HFF-Myc (cell line): Measurements from ENCODE around the gene PYHIN1.

ENCODE experiments used
- DNase-seq: peaks from one replicate; pipeline ENCODE4 v3.0.0-alpha.2; 2011; ENCODE audit warnings: low read depth; ENCODE audit errors: extremely low read depth
- H3K4me3 ChIP-seq: replicated peaks from 2 replicates; pipeline ENCODE4 v1.5.1; 2011; ENCODE audit warnings: low read depth, mild to moderate bottlenecking, control low read depth, low read length
- CTCF ChIP-seq: IDR thresholded peaks from 2 replicates; pipeline ENCODE4 v1.5.1; 2012; ENCODE audit warnings: mild to moderate bottlenecking, low read depth, low read length, control low read depth; ENCODE audit errors: missing control alignments

Gene PYHIN1

GRCh38 chr1:158932171-158932570 is 819 bp downstream of the PYHIN1 start:
- no peak overlapping the region for H3K4me3 ChIP-seq

DNA sequence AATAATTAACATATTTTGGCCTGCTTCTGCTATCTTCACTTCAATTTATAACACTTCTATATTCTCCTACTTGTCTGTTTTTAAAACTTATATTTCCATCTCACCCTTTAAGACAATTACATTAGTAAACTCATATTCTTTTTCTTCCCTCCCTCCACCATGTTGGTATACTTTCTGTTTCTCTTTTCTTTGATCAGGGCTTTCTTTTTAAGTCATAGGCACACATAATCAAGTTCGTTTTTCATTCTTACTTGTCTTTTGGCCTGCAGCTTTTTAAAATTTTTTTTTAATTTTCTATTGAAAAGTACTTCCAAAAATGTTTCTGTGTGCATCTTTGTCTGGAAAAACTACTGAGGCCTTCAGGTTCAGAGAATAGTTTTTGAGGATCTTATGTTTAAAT is 2.3 kb downstream of the PYHIN1 start:
- no peak for DNase-seq
- TF ChIP-seq CTCF: no peak
- H3K4me3 ChIP-seq: no peak overlapping the region

More at GRCh38 chr1:158932171-158932570, 819 bp downstream of the PYHIN1 start:
- no peak for TF ChIP-seq CTCF
- DNase-seq: no peak

DNA sequence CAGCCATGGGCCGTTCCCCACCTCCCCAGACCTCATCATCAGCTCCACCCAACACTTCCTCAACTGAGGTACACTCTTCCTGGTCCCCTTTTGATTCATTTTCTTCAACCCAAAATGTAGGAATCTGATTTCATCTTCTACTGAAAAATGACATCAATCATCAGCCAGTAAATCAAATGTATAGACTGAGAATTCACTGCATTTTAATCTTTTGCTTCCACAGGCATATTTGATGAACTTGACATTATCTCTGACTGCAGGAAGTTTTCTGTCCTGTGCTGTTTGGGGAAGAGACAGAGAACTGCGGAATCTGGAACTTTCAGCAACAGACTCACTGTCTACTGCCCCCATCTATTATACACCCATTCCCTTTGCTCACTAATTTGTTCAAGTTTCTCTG is 7.8 kb downstream of the PYHIN1 start:
- H3K4me3 ChIP-seq: no peak overlapping the region
- DNase-seq: no peak
- no peak for TF ChIP-seq CTCF

GRCh38 chr1:158941317-158941716 is 10.0 kb downstream of the PYHIN1 start:
- TF ChIP-seq CTCF: no peak
- no peak overlapping the region for H3K4me3 ChIP-seq
- no peak for DNase-seq

GRCh38 chr1:158942490-158942889 is 11.1 kb downstream of the PYHIN1 start:
- DNase-seq: no peak
- no peak for TF ChIP-seq CTCF
- H3K4me3 ChIP-seq: no peak overlapping the region

GRCh38 chr1:158943059-158943458 is 11.7 kb downstream of the PYHIN1 start:
- DNase-seq: no peak
- TF ChIP-seq CTCF: no peak

DNA sequence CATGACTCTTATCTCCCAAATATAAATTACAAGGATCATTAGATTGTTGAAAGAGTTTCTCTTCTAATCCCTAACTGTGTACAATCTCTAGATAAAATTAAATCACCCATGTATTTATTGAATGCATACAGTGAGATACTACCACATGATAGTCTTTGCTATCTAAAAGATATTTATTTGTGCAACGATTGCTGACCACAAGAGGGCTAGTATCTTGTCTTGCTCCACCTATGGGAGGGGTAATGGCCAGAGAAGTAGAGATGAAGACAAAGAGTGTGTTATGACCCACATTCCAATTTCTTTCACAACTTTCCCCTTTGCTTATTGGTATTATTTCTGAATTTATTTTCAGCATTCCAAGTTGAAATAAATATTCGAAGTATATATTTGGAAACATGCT is 13.7 kb downstream of the PYHIN1 start:
- H3K4me3 ChIP-seq: no peak overlapping the region
- no peak for TF ChIP-seq CTCF
- no peak for DNase-seq

More at GRCh38 chr1:158943059-158943458, 11.7 kb downstream of the PYHIN1 start:
- no peak overlapping the region for H3K4me3 ChIP-seq
